NCI-H1436 treated with DMSO at 0.1 percent for 48 hours (cell line): ENCODE data around the gene ABHD14A.

Experiments used
- DNase-seq: peaks from one replicate; lab custom pipeline; 2025; lab: John Stamatoyannopoulos, UW

The ABHD14A gene

DNA sequence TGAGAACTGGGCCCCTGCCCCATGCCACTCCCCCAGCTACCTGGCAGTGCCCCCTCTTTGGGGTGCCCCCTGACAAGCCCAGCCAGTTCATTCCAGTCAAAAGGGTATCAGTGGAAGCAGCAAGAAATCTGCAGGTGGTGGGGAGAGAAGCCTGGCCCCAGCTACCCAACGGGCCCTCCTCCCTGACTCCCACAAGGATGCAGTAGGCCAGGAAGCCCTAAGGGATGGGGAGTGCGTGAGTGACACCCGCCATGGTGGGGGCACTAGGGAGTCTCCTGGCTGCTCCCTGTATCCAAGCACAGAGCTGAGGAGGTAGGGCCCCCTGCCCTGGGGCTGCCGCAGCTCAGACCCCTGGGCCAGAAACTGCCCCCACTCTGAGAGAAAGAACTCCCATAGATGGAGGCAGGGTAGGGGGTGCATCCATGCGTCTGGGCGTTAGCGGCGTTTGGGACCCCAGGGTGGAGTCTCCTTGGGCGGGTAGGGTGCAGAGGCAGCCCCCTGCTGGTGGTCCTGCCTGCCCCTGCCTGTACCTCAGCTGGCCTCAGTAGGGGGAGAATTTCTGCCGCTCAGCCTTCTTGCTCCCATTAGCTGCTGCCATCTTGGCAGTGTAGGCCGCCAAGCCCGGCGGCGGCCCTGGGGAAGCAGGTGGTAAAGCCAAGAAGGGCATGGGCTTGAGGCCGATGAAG lies 17.2 kb upstream of the ABHD14A start:
- no peak for DNase-seq

DNA sequence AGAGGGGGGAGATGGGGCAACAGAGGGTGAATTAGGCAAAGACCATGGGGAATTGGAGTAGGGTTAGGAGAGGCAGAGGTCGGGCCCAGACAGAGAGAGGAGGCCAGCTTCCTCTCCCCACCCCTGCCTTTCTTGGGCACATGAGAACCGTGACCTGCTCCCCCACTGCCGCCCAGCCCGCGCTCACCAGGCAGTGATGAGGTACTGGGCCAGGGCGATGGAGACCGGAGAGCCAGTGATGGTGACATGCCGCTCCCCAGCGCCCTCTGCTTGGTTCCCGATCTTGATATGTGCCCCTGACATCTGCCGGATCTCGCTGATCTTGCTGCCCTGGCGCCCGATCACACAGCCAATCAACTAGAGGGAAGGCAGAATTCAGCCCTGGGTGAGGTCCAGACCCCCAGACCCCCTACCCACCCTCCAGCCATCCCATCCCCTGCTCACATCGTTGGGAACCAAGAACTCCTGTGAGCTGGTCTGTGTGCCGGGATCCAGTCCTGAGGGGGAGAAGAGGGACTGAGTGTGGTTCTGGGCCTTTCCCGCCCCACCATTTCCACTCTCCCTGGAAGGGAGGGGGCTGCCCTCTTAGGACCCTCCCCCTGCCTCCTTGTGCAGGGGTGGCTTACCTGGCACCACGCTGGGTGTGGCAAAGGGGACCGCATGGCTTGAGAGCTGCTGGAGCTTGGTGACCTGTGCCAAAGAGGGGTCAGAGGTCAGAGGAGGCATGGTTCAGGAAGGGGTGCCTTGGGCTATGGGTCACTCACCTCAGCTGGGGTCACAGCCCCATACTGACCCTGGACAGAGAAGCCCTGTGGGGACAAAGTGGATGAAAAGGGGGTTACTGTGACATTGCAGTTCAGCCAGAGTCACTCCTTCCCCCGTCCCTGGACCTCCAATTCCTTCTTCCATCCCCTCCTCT lies 16.0 kb upstream of the ABHD14A start:
- no peak for DNase-seq

DNA sequence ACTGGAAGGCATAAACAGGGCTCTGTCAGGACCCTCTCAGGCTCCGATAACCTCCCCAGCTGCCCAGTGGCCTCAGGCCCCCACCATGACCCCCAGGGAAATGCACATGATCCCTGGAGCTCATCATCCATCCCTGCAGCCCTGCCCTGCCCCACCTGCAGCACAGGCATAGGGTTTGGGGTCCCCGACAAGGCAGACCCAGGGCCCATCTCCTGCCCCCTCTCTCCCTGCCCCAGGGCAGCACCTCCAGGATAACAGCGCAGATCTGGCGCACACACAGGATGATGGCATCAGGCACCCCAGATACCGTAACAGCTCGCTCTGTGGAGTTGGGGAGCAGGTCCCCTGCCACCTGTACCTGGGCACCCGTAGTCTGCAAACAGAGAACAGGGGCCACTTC lies 15.2 kb upstream of the ABHD14A start:
- no peak for DNase-seq

DNA sequence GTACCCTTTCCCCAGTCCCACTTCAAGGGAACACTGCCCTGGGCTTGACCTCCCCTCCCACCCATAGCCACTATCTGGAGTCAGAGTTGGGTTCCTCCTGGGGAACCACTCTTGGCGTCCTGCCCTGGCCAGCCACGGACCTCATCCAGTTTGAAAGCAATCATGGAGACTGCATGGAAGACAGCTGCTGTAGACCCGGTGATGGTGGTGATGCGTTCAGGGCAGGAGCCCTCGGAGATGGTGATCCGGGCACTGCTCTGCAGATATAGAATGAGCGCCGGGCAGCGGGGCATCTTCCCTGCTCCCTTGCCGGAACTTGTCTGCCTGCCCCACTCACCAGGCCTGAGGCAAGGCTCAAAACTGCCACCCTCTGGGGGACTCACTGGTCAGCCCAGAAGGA lies 14.5 kb upstream of the ABHD14A start:
- no peak for DNase-seq

DNA sequence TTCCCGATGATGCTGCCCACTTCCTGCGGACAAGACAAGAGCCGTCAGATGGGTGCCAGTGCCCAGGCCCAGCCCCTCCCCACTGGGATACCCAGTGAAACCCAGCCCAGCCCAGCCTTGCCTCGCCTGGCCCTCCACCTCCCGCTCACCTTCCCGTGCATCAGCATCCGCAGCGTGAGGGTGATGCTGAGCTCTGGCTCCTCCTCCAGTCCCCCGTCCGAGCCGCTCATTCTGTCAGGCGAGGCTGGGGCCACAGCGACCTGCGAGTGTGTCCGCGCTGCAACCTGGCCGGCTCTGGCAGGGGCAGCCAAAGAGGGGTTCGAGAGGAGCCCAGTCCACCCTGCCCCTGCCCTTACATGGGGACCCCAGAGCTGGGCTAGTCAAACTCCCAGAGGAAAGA lies 13.9 kb upstream of the ABHD14A start:
- no peak for DNase-seq

DNA sequence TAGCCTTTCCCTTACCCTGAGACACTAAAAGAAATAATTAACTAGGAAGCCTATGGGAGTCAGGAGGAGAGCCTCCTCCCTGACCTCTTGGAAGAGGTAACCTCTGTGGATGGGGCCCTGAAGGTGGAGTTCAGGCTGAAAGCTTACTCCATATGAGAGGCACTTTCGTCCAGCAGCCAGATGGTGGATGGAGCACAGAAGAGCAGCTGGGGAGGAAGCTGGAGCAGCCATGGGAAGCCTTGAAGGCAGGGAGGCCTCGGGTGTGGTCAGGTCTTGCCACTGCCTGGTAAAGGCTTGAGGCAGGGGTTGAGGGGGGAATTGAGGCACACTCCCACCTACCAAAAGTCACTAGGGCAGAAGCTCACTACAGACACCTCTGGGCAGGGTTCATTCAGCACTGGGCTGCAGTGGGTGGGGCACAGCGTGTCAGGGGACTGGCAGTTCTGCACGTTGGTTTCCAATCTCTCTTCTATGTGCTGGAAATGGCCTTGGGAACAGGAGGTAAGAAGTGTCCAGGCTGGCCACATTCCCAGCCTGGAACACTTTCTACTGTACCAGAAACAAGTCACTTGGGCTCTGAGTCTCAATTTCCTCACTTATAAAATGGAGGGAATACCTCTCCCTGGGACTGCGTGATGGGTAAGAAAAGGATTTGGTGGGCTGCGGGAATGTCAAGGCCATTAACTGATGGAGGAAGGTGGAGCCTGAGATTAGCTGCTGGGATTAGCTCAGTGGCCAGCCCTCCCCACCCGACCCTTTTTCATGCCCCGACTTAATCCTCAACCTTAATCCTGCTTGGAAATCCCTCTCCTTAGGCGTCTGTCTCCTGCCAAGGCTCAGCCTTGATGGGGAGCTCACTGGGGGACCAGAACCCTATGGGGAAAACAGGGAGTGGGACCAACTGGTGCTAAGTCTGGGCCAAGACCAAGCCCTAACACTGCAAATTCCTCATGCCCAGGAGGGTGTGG lies 13.0 kb upstream of the ABHD14A start:
- DNase-seq: no peak

DNA sequence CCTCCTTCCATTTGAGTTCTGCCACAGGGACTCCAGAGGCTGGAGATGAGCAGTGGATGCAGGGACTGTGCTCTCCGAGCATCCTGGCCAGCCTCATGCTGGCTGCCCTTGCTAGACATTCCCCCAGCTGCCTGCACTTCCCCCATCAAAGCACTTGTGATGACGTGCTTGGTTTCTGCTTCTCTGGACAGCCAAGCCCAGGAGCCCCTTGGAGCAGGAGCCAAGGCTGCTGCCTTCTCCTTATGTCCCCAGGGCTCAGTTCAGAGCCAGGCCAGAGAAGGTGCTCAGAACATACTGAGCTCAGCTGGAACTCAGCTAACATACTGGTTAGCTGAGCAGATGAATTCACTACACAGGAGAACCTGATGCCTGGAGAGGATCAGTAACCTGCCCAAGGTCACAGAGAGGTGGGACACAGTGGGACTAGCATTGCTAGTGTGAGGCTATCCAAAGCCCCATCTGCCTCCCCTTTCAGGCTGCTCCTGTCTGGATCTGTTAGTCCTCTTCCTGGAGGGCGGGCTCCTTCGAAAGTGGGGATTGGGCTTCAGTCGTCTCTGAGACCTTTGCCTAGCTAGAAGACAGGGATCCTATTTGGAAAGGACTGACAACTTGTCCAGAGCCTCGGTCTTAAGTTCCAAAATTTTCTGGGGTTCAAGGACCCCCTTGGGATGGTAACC lies 11.9 kb upstream of the ABHD14A start:
- DNase-seq: no peak

DNA sequence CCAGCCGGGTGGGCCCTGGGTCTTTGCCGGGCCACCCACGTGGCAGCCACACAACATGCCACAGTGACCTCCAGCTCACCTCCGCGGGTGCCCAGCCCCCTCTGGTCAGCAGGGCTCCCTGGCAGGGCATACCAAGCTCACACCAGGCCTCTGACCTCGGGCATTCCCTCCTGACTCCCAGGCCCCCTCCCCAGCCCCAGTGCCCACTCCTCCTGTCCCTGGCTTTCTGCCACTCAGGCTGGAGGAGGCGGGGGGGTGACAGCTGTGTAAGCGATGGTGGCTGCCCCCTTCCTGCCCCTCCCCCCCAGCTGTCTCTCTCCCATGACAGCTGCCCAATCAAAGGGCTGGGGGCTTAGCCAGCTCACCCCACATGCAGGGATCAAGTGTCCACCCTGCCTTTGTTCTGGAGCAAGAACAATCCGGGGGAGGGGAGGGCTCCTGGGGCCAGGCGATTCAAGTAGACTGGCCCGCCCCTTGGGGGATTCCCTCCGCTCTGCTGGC lies 10.9 kb upstream of the ABHD14A start:
- no peak for DNase-seq

DNA sequence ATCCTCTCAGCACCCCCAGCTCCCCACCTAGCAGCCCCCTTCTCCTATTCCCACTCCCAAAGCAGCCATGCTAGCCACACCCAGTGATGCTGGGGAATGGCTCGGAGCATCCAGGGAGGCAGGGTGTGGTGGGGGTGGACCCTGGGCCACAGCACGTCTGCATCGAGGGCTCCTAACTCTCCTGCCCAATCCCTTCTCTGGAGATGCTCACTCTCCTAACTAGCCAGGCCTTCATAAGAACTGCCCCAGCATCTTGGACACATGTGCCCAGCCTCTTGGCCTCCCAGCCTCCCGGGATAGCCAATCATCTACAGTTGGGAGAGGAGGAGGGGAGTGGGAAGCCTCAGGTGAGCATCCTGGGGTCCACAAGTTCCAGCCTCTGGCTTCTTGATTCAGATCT lies 10.3 kb upstream of the ABHD14A start:
- DNase-seq: no peak

DNA sequence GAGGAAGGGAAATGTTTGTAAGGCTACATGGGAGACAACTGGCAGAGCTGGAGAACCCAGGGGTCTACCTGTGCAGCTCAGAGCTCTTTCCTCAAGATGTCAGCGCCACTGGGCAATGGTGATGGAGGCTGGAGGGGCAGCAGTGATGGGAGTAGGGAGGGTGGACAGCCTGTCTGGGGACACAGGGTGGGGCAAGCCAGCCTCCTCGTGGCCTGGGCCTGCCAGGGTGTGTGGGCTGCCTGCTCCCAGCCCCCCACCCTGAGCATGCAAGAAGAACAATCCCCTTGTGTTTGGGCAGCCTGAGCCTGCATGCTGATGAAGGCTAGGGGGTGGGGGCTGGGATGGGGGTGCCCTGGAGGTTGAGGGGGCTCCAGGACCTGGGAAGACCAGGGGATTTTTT lies 8.8 kb upstream of the ABHD14A start:
- no peak for DNase-seq

DNA sequence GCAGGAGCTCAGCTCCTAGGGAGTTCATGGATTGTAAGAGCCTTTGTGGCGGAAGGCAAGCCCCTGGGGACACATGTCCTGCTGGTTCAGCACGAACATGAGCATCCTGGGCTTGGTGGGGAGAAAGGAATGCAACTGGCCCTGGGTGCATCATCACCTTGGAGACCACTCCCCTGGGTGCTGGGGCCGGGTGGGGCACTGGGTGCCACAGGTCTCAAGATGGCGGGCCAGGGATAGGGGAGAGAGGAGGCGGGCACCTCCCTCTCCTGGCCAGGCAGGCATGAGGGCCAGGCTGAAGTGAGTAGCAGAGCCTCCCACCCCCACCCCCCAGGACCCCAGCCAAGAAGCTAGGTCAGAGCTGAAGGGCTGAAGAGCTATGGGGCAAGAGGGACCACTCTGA lies 8.4 kb upstream of the ABHD14A start:
- no peak for DNase-seq

DNA sequence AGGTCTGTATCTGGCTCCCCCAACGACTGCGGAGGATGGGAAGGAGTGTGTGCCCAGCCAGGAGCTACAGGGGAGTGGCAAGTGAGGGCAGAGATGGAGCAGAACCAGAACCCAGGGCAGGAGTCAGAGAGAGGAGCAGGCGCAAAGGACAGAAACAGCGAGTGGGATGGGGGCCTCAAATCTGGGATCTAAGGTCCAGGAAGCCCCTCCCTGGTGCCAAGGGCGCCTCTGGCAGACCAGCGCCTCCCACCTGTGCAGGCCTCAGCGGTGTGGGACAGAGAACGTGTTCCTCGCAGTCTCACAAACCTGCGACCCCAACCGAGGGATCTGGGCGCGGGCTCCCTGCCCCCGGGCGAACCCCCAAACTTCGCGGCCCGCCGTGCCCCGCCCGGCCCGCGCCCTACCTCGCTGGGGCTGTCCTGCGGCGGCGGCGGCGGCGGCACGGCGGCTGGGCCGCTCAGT lies 7.9 kb upstream of the ABHD14A start:
- DNase-seq: no peak

DNA sequence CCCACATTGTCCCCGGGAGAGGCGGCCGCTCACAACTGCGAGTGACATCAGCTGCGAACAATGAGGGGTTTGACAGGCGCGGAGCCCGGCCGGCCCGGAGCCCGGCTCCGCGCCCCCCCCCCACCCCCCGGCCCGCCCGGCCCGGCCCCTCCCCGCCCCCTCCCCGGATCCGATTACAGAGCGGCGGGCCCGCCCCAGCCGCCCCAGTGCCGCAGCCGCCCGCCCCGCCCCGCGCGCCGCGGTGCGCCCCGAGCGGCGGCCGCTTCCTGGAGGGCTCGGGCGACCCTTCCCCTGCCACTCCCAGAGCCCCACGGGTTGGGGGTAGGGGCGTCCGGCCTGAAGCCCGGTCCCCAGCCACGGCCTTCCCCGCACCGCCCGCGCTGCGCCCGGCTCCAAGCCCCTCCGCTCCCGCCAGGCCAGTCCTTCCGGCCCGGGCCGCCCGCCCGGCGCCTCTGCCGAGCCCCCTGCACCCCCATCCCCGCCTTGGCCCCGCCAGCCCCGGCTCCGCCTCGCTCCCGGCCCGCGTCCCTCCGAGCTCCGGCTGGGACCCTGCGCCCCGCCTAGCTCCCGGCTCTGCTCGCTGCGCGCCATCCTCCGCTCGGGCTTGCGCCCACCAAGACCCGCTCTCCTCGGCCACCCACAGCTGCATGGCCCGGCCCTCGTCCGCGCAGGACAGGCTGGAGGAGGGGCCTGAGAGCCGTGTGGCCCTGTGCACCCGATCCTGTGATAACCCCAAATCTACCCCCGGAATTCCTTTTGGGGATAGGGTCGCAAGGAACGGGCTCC lies 7.3 kb upstream of the ABHD14A start, which contains the start of gene PCBP4:
TSS of gene PCBP4 (minus strand) at position 71 of the 786 bp plus-strand sequence. CDS start 6,214 bp downstream, outside the sequence.
- DNase-seq: no peak

DNA sequence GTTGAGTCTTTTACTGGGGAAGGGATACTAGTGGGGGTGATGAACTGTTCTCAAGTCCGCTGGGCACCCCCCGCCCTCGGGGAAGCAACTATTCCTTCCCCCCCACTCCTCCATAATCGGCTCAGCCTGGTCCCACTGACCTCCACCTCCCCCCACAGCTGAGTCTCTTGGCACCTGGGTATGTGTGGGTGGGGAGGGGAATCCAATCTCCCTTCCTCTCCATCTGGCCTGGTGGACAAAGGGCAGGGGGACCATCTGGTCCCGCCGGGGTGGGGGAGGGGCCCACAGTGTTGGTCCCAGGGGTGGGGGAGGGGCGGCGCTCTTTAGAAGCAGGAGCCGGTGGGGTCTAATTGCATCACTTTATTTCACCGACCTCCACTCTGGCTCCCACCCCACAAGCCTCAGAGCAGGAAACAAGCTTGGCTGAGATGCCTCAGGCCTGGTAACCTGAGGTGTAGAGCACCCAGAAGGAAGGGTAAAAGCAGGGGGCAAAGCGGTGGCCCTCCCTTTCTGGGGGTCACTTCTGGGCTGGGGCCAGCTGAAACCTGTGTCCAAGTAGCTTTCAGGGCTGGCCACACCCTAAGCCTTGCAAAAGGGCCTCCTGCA lies 6.6 kb upstream of the ABHD14A start:
- DNase-seq: no peak

DNA sequence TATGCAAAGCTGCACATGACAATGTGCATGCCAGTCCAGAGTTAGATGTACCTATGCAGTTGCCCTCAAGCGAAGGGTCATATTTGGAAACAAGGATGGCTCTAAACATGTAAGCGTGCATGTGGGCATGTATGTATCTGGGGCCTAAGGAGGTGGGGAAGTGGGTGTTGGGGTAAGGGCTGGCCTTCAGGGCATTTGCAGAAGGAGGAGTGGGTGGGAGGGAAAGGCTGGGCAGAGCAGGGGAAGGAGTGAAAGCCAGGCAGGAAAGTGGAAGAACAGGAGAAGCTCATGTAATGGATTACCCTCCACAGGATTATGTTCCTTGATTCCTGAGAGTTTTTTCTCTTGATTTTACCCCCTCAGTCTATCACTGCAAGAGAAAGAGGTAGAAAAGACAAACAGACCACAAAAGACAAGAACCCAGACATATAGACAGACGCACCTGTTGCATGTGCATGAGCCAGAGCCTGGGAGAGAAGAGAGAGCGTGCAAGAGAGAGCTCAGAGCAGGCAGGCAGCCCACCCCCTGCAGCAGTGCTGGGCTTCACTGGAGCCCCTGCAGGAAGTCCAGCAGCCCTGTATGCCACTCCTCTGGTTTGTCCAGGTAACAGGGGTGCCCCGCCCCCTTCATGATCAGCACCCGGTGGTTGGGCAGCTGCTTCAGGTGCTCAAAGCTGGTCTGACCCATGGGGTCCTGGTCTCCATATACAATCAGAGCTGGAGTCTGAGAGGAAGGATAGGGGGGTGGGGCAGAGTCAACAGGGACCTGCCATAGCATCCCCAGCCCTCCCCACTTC lies 5.8 kb upstream of the ABHD14A start:
- DNase-seq: no peak

DNA sequence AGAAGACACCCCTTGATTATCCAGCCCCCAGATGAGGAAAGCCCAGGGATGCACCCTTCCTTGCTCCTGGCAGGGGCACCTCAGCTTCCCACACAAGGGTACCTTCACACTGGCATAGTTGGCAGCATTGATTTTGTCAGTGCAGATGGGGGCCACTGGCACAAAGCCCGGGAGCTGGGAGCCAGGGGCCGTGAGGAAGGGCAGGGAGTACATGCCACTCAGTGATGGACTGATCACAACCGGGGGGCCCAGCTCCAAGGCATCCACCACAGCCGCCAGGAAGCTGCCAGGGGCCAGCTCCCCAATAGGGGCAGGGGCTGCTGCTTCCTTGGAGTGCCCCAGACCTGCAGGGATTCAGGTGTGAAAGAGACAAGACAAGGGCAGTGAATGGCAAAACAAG lies 5.0 kb upstream of the ABHD14A start:
- DNase-seq: no peak

DNA sequence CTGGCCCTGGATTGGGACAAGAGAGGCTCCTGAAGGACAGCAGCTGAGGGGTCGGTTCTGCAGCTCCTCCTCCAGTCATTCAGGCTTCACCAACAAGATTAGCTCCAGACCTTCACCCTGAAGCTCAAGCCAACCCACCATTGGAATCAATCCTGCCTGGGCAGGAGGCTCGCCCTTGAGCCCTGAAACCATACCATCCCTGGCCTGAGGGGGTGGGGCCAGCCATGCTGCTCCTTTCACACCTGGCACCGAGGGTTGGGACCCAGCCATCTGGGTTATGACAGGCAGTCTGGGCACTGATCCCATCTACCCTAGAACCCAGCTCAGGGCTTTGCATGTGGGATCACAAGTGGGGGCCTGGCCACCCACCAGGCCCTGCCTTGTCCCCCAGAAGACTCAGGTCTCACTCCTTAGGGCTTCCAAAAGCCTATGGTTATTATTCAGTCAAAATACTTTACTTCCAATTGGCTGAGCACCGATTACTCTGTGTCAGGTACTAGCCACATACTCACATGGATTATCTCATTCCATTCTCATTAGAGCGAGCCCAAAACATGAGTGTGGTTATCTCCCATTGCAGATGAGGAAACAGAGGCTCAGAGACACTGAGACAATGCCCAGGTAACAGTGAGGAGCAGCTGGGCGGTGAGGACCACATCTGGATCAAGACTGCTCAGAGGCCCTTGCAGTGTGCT lies 4.1 kb upstream of the ABHD14A start:
- no peak for DNase-seq

DNA sequence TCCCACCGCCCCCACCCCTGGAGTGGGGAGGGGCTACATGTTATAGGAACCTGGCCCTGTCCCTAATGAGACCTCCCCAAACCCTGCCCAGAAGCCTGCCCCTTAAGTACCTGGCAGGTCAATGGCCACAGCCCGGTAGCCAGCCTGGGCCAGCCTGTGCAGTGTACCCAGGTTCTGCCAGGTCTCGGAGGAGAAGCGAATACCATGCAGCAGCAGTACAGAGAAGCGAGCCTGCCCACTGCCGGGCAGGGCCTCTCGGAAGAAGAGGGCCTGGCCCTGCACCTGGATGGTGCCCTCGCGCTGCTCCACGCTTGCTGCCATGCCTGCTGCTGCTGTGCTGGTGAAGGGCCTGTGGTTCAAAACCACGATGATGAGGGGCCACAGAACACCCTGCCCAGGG lies 3.5 kb upstream of the ABHD14A start:
- no peak for DNase-seq
